ENCODE results near the gene FUBP1. TPM values are rescaled to one million over a fixed set of nuclear protein-coding genes. Genes with fewer than 3 reads are reported as not detected.

The FUBP1 gene
- total and polyA plus RNA-seq, 2 of the 13 experiments (the other 11 are each of a cell fraction or from before 2014, with no cell fraction given): 98.1 to 166 TPM

DNA sequence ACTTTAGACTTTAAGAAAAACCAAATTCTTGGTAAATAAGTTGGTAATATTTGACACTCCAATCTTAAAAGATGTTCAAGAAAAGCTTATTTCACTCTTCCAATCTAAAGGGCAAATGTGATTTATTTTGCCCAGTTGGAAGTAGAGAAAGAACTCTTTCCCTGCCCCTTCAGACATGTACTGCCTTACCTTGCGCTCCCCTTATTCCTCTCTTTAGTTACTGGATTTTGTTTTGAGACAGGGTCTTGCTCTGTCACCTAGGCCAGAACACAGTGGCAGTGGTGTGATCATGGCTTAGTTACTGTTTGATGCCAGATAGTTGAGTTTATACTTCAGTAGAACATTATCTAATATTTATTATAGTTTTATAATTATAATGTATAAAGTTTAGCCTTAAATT lies 27.5 kb downstream of the FUBP1 start:
- H3K9ac ChIP-seq (ENCODE audit: insufficient read depth, low read depth, low read length): no peak overlapping the region
- ChIA-PET CTCF (ENCODE audit: low intra/inter-chr PET ratio, low total read pairs) (no interaction called here), POLR2A (interaction anchor here (1.1 kb wide), 1 partner anchor 27 kb away, joined by 3 read pairs; the partner anchor contains the start of gene FUBP1)
- H2AFZ ChIP-seq (ENCODE audit: low read length): no peak overlapping the region
- no TSS peak for BruUV-seq (replicated peaks)
- FAIRE-seq (no peak), DNase-seq (ENCODE audit: low spot score) (no peak), ATAC-seq (no peak)
- no peaks in the 10 kb centered on the region for H3K79me2 ChIP-seq (ENCODE audit: insufficient read depth, low read length)
- no peaks in the 10 kb centered on the region for H3K9me3 ChIP-seq (ENCODE audit: low read length)
- H3K27me3 ChIP-seq (ENCODE audit: control insufficient read depth in 1 of 2, insufficient read depth in 2 of 2, low read length in 2 of 2): no peaks in the 10 kb centered on the region
- H3K4me2 ChIP-seq (ENCODE audit: low read depth, low read length): no peak overlapping the region
- in situ Hi-C loops (cut with HindIII; ENCODE audit: extremely low pct_ligation_motif_present, low pct_unique_long_range_greater_than_20kb): no loop called here
- TF ChIP-seq POLR2AphosphoS2 (IDR thresholded peaks at IDR 0.05; ENCODE audit: low read depth, low read length) (peak; percentile 83), HES4 (CRISPR knock-in tag; IDR thresholded peaks at IDR 0.05; ENCODE audit: borderline replicate concordance) (no peak)
- H3K4me3 ChIP-seq (replicated peaks in 1 of 3; ENCODE audit: insufficient read depth in 1 of 3, low read depth in 2 of 3, low read length in 3 of 3): no peak overlapping the region
- peaks cover 16 to 86% of the 10 kb centered on the region in 2 experiments for H3K36me3 ChIP-seq (replicated peaks in 1 of 2; ENCODE audit: control insufficient read depth in 1 of 2, insufficient read depth in 2 of 2, low read length in 2 of 2)
- H3K4me1 ChIP-seq (ENCODE audit: insufficient read depth, low read length): no peaks in the 10 kb centered on the region
- intact Hi-C loops (cut with micrococcal nuclease; ENCODE audit: unreplicated experiment): no loop called here
- peaks cover 6% of the 10 kb centered on the region for H4K20me1 ChIP-seq (ENCODE audit: insufficient read depth, low read length)
- H3K27ac ChIP-seq (ENCODE audit: extremely low read length, insufficient read depth, low read length): no peak overlapping the region
- WGBS (ENCODE audit: low lambda C conversion rate): 95% methylated on average over 1 of the region's 1 CpG

DNA sequence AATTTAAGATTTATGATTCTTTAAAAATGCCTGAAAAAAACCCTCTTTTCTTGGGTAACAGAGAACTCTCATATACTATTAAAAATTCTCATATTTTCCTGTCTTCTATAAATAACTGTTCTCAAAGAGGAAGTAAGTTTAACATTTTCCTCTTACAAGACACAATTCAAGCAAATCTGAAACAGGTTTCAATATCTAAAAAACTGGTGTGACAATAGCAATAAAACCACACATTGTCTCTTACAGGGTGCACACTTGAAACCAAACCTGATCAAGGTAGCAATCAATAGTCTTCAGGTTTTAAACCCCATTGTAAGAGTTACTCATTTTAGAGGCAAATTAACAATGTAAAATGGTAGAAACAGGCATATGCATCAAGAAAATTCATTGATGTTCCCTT lies 28.0 kb downstream of the FUBP1 start:
- no TSS peak for BruUV-seq (replicated peaks)
- H3K27me3 ChIP-seq (ENCODE audit: control insufficient read depth in 1 of 2, insufficient read depth in 2 of 2, low read length in 2 of 2): no peaks in the 10 kb centered on the region
- in situ Hi-C loops (cut with HindIII; ENCODE audit: extremely low pct_ligation_motif_present, low pct_unique_long_range_greater_than_20kb): no loop called here
- peaks cover 16 to 84% of the 10 kb centered on the region in 2 experiments for H3K36me3 ChIP-seq (replicated peaks in 1 of 2; ENCODE audit: control insufficient read depth in 1 of 2, insufficient read depth in 2 of 2, low read length in 2 of 2)
- no peaks in the 10 kb centered on the region for H3K9me3 ChIP-seq (ENCODE audit: low read length)
- H3K79me2 ChIP-seq (ENCODE audit: insufficient read depth, low read length): no peaks in the 10 kb centered on the region
- ATAC-seq: no peak
- H3K4me2 ChIP-seq (ENCODE audit: low read depth, low read length): no peak overlapping the region
- no peak overlapping the region for H3K27ac ChIP-seq (ENCODE audit: extremely low read length, insufficient read depth, low read length)
- peaks cover 6% of the 10 kb centered on the region for H4K20me1 ChIP-seq (ENCODE audit: insufficient read depth, low read length)
- CTCF ChIA-PET (ENCODE audit: low intra/inter-chr PET ratio, low total read pairs): no interaction called here
- no peak overlapping the region for H3K9ac ChIP-seq (ENCODE audit: insufficient read depth, low read depth, low read length)
- intact Hi-C loops (cut with micrococcal nuclease; ENCODE audit: unreplicated experiment): no loop called here
- H3K4me3 ChIP-seq (replicated peaks in 1 of 3; ENCODE audit: insufficient read depth in 1 of 3, low read depth in 2 of 3, low read length in 3 of 3): no peak overlapping the region
- H2AFZ ChIP-seq (ENCODE audit: low read length): no peak overlapping the region
- POLR2A ChIA-PET: interaction anchor here (1.1 kb wide), 1 partner anchor 28 kb away, joined by 3 read pairs; the partner anchor contains the start of gene FUBP1
- TF ChIP-seq MTA3 (CRISPR knock-in tag; IDR thresholded peaks at IDR 0.05) (no peak), ZNF274 (CRISPR knock-in tag; IDR thresholded peaks at IDR 0.05) (no peak), ZUFSP (CRISPR knock-in tag; IDR thresholded peaks at IDR 0.05; ENCODE audit: borderline replicate concordance) (no peak), ZNF484 (CRISPR knock-in tag; IDR thresholded peaks at IDR 0.05; ENCODE audit: borderline replicate concordance, low read depth) (no peak), CC2D1A (CRISPR knock-in tag; IDR thresholded peaks at IDR 0.05) (no peak), TAF1 (CRISPR knock-in tag; IDR thresholded peaks at IDR 0.05) (no peak), FOXP1 (IDR thresholded peaks at IDR 0.05) (no peak), FOXP1 (CRISPR knock-in tag; IDR thresholded peaks at IDR 0.05) (no peak)
- FAIRE-seq: no peak
- no peak for DNase-seq (ENCODE audit: low spot score)
- H3K4me1 ChIP-seq (ENCODE audit: insufficient read depth, low read length): no peaks in the 10 kb centered on the region
